Measurements from ENCODE around the gene HLA-DPA1.

DNA sequence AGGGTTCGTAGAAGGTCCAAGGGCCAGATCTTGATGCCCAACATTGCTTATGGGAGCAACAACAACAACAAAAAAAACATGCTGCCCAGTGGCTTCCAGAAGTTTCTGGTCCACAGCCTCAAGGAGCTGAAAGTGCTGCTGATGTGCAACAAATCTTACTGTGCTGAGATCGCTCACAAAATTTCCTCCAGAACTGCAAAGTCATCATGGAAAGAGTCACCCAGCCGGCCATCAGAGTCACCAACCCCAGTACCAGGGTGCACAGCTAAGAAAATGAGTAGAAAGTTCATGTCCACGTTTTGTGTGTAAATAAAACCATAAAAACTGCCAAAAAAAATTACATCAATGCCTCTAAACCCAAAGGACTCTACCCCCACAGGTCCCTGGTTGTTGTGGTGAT is 6.1 kb upstream of the HLA-DPA1 start:
- TF ChIP-seq, protein P1, sequence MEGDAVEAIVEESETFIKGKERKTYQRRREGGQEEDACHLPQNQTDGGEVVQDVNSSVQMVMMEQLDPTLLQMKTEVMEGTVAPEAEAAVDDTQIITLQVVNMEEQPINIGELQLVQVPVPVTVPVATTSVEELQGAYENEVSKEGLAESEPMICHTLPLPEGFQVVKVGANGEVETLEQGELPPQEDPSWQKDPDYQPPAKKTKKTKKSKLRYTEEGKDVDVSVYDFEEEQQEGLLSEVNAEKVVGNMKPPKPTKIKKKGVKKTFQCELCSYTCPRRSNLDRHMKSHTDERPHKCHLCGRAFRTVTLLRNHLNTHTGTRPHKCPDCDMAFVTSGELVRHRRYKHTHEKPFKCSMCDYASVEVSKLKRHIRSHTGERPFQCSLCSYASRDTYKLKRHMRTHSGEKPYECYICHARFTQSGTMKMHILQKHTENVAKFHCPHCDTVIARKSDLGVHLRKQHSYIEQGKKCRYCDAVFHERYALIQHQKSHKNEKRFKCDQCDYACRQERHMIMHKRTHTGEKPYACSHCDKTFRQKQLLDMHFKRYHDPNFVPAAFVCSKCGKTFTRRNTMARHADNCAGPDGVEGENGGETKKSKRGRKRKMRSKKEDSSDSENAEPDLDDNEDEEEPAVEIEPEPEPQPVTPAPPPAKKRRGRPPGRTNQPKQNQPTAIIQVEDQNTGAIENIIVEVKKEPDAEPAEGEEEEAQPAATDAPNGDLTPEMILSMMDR (conservative IDR thresholded peaks at IDR 0.05): no peak
- TF ChIP-seq EZH2 (IDR thresholded peaks at IDR 0.05; ENCODE audit: low read depth): no peak

Data from PC-9 (cell line).